HL-60/S4 treated with retinoic acid at 250 ng/mL for 4 days and 3 days (cell line): ENCODE results near the gene MRPL14.

Experiments
- in situ Hi-C: fragments of 300-500 bp; cut with MboI; formaldehyde crosslinking; loops from 2 replicates; pipeline ENCODE4 v1.7.0; 2022; ENCODE audit warnings: low sequenced_read_pairs

Gene MRPL14

GRCh38 chr6:44127186-44128019 is at the start of gene MRPL14, which contains the start of gene TMEM63B:
Gene MRPL14, minus strand, starts transcription at chr6:44127452. Its CDS starts 10,841 bp downstream, at chr6:44116611.
Gene TMEM63B, plus strand, starts transcription at chr6:44127554. Its CDS starts 7,031 bp downstream, at chr6:44134585.
- in situ Hi-C loops = no loop called here

GRCh38 chr6:44176130-44176761 is 49.0 kb upstream of the MRPL14 start:
- in situ Hi-C loops = no loop called here

GRCh38 chr6:44172731-44173500 is 45.7 kb upstream of the MRPL14 start:
- in situ Hi-C loops = no loop called here

DNA sequence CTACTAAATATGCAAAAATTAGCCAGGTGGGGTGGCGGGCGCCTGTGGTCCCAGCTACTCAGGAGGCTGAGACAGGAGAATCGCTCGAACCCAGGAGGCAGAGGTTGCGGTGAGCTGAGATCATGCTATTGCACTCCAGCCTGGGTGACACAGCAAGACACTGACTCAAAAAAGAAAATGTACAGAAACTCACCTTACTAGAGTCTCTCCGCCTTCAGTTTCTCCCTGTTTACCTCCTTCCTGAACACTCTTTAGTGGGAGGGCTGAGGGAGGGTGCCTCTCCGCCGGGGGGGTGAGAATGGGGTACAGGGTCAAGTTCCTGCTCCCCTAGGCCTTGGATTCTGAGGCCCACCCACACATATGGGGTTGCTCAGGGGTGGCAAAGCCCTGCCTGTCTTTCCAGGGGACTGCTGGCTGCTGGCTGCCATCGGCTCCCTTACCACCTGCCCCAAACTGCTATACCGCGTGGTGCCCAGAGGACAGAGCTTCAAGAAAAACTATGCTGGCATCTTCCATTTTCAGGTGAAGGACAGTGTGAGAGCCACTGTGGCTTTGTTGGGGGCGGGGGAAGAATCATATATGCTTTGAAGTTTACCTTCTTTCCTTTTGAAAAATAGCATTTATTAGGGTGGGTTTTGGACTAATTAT is 44.8 kb upstream of the MRPL14 start:
- in situ Hi-C loops = no loop called here

GRCh38 chr6:44169886-44170570 is 42.8 kb upstream of the MRPL14 start:
- in situ Hi-C loops = no loop called here

DNA sequence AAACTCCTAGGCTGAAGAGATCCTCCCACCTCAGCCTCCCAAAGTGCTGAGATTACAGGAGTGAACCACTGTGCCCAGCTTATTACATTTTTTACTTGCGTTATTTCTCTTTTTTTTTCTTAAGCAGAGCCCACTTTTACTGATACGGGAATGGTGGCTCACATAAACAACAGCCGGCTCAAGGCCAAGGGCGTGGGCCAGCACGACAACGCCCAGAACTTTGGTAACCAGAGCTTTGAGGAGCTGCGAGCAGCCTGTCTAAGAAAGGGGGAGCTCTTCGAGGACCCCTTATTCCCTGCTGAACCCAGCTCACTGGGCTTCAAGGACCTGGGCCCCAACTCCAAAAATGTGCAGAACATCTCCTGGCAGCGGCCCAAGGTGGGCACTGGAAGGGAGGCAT is 41.9 kb upstream of the MRPL14 start:
- in situ Hi-C loops = no loop called here

DNA sequence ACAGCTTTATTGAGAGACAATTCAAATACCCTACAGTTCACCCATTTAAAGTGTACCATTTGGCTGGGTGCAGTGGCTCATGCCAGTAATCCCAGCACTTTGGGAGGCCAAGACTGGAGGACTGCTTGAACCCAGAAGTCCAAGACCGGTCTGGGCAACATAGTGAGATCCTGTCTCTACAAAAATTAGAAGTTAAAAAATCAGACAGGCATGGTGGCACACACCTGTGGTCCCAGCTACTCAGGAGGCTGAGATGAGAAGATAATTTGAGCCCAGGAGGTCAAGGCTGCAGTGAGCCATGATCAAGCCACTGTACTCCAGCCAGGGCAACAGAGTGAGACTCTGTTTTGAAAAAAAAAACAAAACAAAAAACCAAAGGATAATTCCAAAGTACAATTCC is 40.3 kb upstream of the MRPL14 start:
- in situ Hi-C loops = no loop called here

DNA sequence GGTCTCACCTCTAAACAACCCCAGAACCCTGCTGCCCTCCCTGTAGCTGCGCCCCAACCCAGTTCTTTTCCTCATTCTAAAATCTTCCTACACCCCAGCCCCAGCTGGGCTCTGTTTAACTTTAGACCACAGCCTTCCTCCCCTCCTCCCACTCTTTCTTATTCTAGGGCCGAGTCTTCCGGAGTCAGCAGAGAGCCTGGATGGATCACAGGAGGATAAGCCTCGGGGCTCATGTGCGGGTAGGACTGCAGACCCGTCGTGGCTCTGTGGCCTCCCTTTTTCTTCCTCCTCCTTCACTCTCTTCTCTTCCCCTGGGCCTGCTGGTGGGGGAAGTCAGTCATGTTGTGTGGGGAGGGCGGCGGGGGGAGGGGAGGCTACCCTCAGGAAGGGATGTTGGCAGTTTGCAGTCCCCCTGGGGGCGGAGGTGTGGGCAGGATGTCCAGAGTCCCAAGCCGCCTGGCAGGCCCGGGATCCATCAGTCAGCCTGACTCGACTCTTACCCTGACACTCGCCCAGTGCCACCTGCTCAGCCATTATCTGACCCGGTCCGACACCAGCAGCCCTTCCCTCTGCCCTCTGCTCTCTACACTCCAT is 39.4 kb upstream of the MRPL14 start:
- in situ Hi-C loops = no loop called here

- in situ Hi-C loops = no loop called here
These were observed 38.9 kb upstream of the MRPL14 start for GRCh38 chr6:44166116-44166515.

GRCh38 chr6:44162876-44163625 is 35.8 kb upstream of the MRPL14 start:
- in situ Hi-C loops = no loop called here

GRCh38 chr6:44161997-44162338 is 34.7 kb upstream of the MRPL14 start:
- in situ Hi-C loops = no loop called here

- in situ Hi-C loops = no loop called here
These were observed 31.5 kb upstream of the MRPL14 start, which contains the start of gene CAPN11 for GRCh38 chr6:44158770-44159228. Gene CAPN11, plus strand, starts transcription at chr6:44158820. Its CDS starts 29 bp downstream, at chr6:44158849.

DNA sequence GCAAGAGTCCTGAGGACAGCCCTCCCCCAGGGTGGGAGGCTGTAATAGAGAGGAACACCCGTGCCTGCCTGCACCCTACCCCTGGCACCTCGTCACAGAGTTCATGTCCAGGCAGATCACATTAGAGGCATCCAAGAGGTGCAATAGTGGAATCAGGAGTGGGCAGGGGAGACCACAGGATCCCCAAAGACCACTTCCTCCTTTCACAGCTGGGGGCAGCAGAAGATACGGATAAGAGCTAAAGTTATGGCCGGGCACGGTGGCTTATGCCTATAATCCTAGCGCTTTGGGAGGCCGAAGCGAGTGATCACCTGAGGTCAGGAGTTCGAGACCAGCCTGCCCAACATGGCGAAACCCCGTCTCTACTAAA is 29.9 kb upstream of the MRPL14 start:
- in situ Hi-C loops = no loop called here

DNA sequence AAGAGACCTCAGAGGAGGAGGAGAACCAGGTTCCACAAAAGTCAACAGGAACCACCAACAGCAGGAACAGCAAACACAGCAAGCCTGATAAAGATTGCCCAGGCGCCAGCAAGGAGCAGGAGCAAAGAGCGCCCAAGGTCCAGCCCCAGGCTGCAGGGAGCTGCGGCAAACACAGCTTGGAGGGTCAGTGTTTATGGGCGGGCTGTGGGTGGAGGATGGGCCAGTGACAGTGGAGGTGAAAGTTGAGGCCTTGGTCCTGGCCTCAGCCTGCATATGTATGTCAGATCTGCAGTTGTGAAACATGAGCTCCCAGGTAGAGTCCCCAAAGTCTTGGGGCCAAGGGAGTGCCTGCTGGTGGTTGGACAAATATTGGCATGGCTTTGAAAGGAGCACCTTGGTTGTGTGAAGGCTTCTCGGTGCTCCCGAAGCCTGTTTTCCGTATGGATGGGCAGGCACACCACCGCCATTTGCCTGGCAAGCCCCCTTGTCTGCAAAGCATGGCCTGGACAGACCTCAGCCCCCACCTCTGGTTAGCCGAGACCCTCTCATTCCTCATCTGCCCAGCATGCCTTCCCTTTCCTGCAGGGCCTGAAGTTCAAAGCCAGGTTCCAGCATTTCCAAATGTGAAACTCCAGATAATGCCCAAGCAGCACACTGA is 29.4 kb upstream of the MRPL14 start:
- in situ Hi-C loops = no loop called here

GRCh38 chr6:44154067-44154466 is 26.8 kb upstream of the MRPL14 start:
- in situ Hi-C loops = loop anchor here (5.0 kb wide), 1 partner anchor 47 kb away; no protein-coding TSS in a partner anchor

DNA sequence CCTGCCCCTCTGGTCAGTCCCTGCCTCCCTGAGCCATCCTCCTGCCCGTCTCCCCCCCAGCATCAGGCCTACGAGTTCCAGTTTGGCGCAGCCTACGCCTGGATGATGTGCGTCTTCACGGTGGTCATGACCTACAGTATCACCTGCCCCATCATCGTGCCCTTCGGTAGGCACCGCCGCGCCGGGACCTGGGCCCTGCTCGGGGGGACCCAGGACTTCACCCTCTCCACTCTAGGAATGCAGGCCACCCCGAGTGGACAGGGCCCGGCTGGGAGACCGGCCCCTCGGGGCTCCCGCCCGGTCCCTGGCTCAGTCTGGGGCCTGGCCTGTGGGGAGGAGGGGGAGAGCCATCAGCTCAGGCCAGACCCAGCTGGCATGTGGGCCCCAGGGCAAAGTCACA is 25.3 kb upstream of the MRPL14 start:
- in situ Hi-C loops = loop anchor here (5.0 kb wide), 1 partner anchor 45 kb away; no protein-coding TSS in a partner anchor

- in situ Hi-C loops = loop anchor here (5.0 kb wide), 1 partner anchor 45 kb away; no protein-coding TSS in a partner anchor
These were observed 24.8 kb upstream of the MRPL14 start for GRCh38 chr6:44152109-44152461.

- in situ Hi-C loops = loop anchor here (5.0 kb wide), 1 partner anchor 44 kb away; no protein-coding TSS in a partner anchor
These were observed 24.3 kb upstream of the MRPL14 start for GRCh38 chr6:44151348-44152108.
